Activated CD8-positive, alpha-beta T cell treated with anti-CD3 and anti-CD28 coated beads for 36 hours (primary cell): ENCODE data around the gene ITPR3. TPM values are rescaled to one million over a fixed set of nuclear protein-coding genes. Genes with fewer than 3 reads are reported as not detected.
"Not testable (repeated sequence)": the region's sequence is repeated elsewhere in the genome, so short reads cannot be mapped to it uniquely, and the experiment has no call there.

ENCODE experiments used
- ATAC-seq: fragments of 200-7000 bp; cut with Tn5 transposase; one replicate; pipeline ENCODE4 v1.10.0; 2021; ENCODE audit warnings: mild to moderate bottlenecking, moderate library complexity
- CTCF ChIA-PET: fragments of 350-600 bp; sonication (Branson Sonifier 250); formaldehyde crosslinking; loops from one replicate; lab custom pipeline; 2021; ENCODE audit warnings: antibody characterized with exemption; lab: Charles Lee
- POLR2A ChIA-PET: fragments of 350-600 bp; sonication (Branson Sonifier 250); formaldehyde crosslinking; loops from one replicate; lab custom pipeline; 2021; ENCODE audit warnings: antibody characterized with exemption; lab: Charles Lee
- DNase-seq: peaks from one replicate; pipeline ENCODE4 v3.0.0-alpha.2; 2020
- H3K27ac Mint-ChIP-seq: one replicate; pipeline ENCODE4 v1.8.0; 2021; ENCODE audit warnings: mild to moderate bottlenecking, mixed read lengths
- H3K27me3 Mint-ChIP-seq: one replicate; pipeline ENCODE4 v1.8.0; 2021; ENCODE audit warnings: mixed read lengths
- H3K36me3 Mint-ChIP-seq: one replicate; pipeline ENCODE4 v1.8.0; 2021; ENCODE audit warnings: low read depth, mixed read lengths
- H3K4me1 Mint-ChIP-seq: one replicate; pipeline ENCODE4 v1.8.0; 2021; ENCODE audit warnings: low read depth, mixed read lengths
- H3K4me3 Mint-ChIP-seq: one replicate; pipeline ENCODE4 v1.8.0; 2021; ENCODE audit warnings: mild to moderate bottlenecking, moderate library complexity, mixed read lengths
- H3K9me3 Mint-ChIP-seq: one replicate; pipeline ENCODE4 v1.8.0; 2021; ENCODE audit warnings: mixed read lengths
- CTCF ChIP-seq: fragments of 200-600 bp; IDR thresholded peaks from one replicate; pipeline ENCODE4 v1.8.0; 2022; ENCODE audit warnings: antibody characterized with exemption, mild to moderate bottlenecking
- intact Hi-C: fragments of 100-400 bp; cut with micrococcal nuclease; formaldehyde crosslinking; loops from one replicate; pipeline ENCODE4 v1.10.0; 2022
- total RNA-seq, 2 experiments: library from RNA; stranded (reverse); gene quantifications; one replicate each; pipeline ENCODE4 v1.2.3, GENCODE V29; 2021

Gene ITPR3
- total RNA-seq, 2 experiments from 2014 or later, result 36.6 to 38.0 TPM

- H3K4me1 Mint-ChIP-seq, result peaks cover 48% of the 10 kb centered on the region
- no peak for TF ChIP-seq CTCF
- peaks cover 25% of the 10 kb centered on the region for H3K36me3 Mint-ChIP-seq
- no peak for DNase-seq
- no peaks in the 10 kb centered on the region for H3K27me3 Mint-ChIP-seq
- intact Hi-C loops, result loop anchor here (5.0 kb wide), 1 partner anchor 43 kb away; the partner anchor contains the start of gene BAK1
- ChIA-PET CTCF (interaction anchor here (0.6 kb wide), 1 partner anchor 142 kb away, joined by 3 read pairs; no protein-coding TSS in a partner anchor), POLR2A (interaction anchor here (0.8 to 1.5 kb wide), 2 partner anchors 10 to 23 kb away, joined by 3 read pairs; no protein-coding TSS in a partner anchor)
- H3K4me3 Mint-ChIP-seq, result no peak overlapping the region
- no peak overlapping the region for H3K27ac Mint-ChIP-seq
- no peak for ATAC-seq
- H3K9me3 Mint-ChIP-seq, result no peaks in the 10 kb centered on the region
Measured at GRCh38 chr6:33624856-33625255, 3.7 kb downstream of the ITPR3 start.

DNA sequence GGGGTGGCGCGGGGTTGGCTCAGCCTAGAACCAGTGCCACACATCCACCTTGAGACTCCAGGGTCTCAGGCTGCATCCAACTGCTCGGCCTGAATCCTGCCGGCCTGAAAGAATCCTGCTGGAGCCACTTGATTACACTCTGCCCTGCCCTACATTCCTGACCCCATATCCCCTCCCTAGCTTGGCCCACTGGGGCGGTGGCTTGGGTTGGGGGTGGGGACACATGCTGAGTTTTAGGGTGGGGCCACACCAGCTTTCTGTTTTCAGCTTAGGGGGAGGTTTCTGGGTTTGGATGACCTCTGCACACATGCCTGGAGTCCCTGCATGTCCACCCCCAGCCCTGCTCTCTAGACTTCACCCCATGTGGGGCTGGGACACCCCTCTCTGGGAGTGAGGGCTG lies 6.8 kb downstream of the ITPR3 start:
- Mint-ChIP-seq H3K27ac (no peak overlapping the region), H3K4me3 (no peak overlapping the region), H3K4me1 (peaks cover 49% of the 10 kb centered on the region), H3K9me3 (no peaks in the 10 kb centered on the region), H3K36me3 (peaks cover 30% of the 10 kb centered on the region), H3K27me3 (no peaks in the 10 kb centered on the region)
- no peak for TF ChIP-seq CTCF
- CTCF ChIA-PET, result no interaction called here
- no peak for DNase-seq
- POLR2A ChIA-PET, result no interaction called here
- ATAC-seq, result no peak
- intact Hi-C loops, result no loop called here

DNA sequence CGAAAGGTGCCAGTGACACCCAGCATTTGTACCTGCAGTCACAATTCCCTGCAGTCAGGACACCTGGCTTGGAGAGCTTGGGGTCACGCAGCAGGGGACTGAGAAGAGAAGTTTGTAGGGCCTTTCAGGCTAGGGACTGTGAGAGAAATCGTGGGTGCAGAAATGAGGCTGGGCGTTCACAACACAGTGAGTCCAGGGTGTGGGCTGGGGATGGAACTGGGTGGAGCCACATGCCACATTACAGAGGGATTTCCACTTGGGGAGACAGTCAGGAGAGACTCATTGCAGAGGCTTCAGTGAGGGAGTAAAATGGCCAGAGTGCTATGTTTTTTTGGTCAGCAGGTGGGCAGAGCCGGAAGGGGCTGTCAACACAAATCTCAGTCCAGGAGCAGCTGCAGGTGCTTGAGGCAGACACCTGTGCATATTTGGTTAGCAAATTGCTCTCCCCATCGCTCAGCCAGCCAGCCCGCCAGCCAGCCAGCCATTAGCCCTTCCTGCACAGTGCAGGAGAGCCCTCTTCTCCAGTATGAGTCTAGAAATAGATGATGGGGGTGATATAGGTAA lies 7.4 kb downstream of the ITPR3 start:
- ChIA-PET POLR2A (no interaction called here), CTCF (no interaction called here)
- H3K36me3 Mint-ChIP-seq, result peaks cover 28% of the 10 kb centered on the region
- no peaks in the 10 kb centered on the region for H3K27me3 Mint-ChIP-seq
- intact Hi-C loops, result no loop called here
- no peak for TF ChIP-seq CTCF
- H3K4me3 Mint-ChIP-seq, result no peak overlapping the region
- DNase-seq (no peak), ATAC-seq (no peak)
- H3K27ac Mint-ChIP-seq, result no peak overlapping the region
- H3K9me3 Mint-ChIP-seq, result no peaks in the 10 kb centered on the region
- H3K4me1 Mint-ChIP-seq, result peaks cover 47% of the 10 kb centered on the region

GRCh38 chr6:33630014-33630413 lies 8.9 kb downstream of the ITPR3 start:
- intact Hi-C loops, result no loop called here
- TF ChIP-seq CTCF, result no peak
- no peaks in the 10 kb centered on the region for H3K27me3 Mint-ChIP-seq
- no peak overlapping the region for H3K27ac Mint-ChIP-seq
- POLR2A ChIA-PET, result interaction anchor here (0.8 to 1.0 kb wide), 2 partner anchors 9 to 12 kb away, joined by 4 read pairs; partner anchors contain the start of gene ITPR3
- H3K36me3 Mint-ChIP-seq, result peaks cover 15% of the 10 kb centered on the region
- H3K4me1 Mint-ChIP-seq, result peaks cover 43% of the 10 kb centered on the region
- ATAC-seq (no peak), DNase-seq (no peak)
- CTCF ChIA-PET, result no interaction called here
- H3K4me3 Mint-ChIP-seq, result no peak overlapping the region
- H3K9me3 Mint-ChIP-seq, result no peaks in the 10 kb centered on the region

GRCh38 chr6:33631521-33631920 lies 10.4 kb downstream of the ITPR3 start:
- Mint-ChIP-seq H3K4me1 (peaks cover 48% of the 10 kb centered on the region), H3K36me3 (peaks cover 16% of the 10 kb centered on the region)
- CTCF ChIA-PET, result interaction anchor here (1.1 to 2.2 kb wide), 7 partner anchors 10 to 53 kb away, joined by 4 to 13 read pairs (median 6); partner anchors contain the start of gene ITPR3
- H3K27me3 Mint-ChIP-seq, intact Hi-C loops, H3K4me3 Mint-ChIP-seq, H3K9me3 Mint-ChIP-seq, DNase-seq, H3K27ac Mint-ChIP-seq, ATAC-seq: not testable (repeated sequence)
- POLR2A ChIA-PET, result interaction anchor here (0.8 to 3.7 kb wide), 2 partner anchors 10 to 42 kb away, joined by 3 to 25 read pairs; partner anchors contain the start of gene ITPR3
